ENCODE results near the gene UNC5A.
A peak's percentile ranks its signal among the peaks of the same experiment; 100 is the strongest.

UNC5A gene

GRCh38 chr5:176875783-176876505, 65.6 kb downstream of the UNC5A start:
- no peaks in the 10 kb centered on the region for H3K79me2 ChIP-seq (ENCODE audit: insufficient read depth, low read length)
- DNase-seq (peak; percentile 72), ATAC-seq (ENCODE audit: insufficient read depth, low read depth) (peak; percentile 91)
- no peaks in the 10 kb centered on the region for H3K36me3 ChIP-seq (ENCODE audit: insufficient read depth, low read length)
- H3K27ac ChIP-seq (ENCODE audit: low read length): no peak overlapping the region
- TF ChIP-seq EZH2 (IDR thresholded peaks at IDR 0.05; ENCODE audit: borderline replicate concordance, low read depth, low read length, severe bottlenecking): no peak
- no peak for TF ChIP-seq CTCF (IDR thresholded peaks at IDR 0.05; ENCODE audit: borderline replicate concordance, extremely low read depth, low read length, poor library complexity, severe bottlenecking)
- H3K9ac ChIP-seq (ENCODE audit: low read depth, low read length): no peak overlapping the region
- H3K4me1 ChIP-seq (ENCODE audit: insufficient read depth, low read length): peaks cover 25% of the 10 kb centered on the region
- no peak overlapping the region for H2AFZ ChIP-seq (ENCODE audit: low read depth, low read length)
- H3K4me3 ChIP-seq (ENCODE audit: low read depth in 1 of 2, low read length in 2 of 2): no peak overlapping the region; a peak in 1 of 4 replicates
- H3K9me3 ChIP-seq (ENCODE audit: insufficient read depth, low read length, severe bottlenecking): peaks cover 14% of the 10 kb centered on the region
- peaks cover 10% of the 10 kb centered on the region; the same call in 1 of the 2 replicates for H4K20me1 ChIP-seq (ENCODE audit: insufficient read depth, low read length)
- H3K4me2 ChIP-seq (ENCODE audit: insufficient read depth, low read length): peak overlapping the region; percentile 51
- H3K27me3 ChIP-seq (ENCODE audit: insufficient read depth, low read length, poor library complexity): peaks cover 28% of the 10 kb centered on the region

GRCh38 chr5:176876506-176877431, 66.4 kb downstream of the UNC5A start:
- peaks cover 28% of the 10 kb centered on the region for H3K27me3 ChIP-seq (ENCODE audit: insufficient read depth, low read length, poor library complexity)
- peaks cover 14% of the 10 kb centered on the region for H3K9me3 ChIP-seq (ENCODE audit: insufficient read depth, low read length, severe bottlenecking)
- peak; percentile 56 for ATAC-seq (ENCODE audit: insufficient read depth, low read depth)
- no peak overlapping the region for H2AFZ ChIP-seq (ENCODE audit: low read depth, low read length)
- peaks cover 10% of the 10 kb centered on the region; the same call in 1 of the 2 replicates for H4K20me1 ChIP-seq (ENCODE audit: insufficient read depth, low read length)
- no peaks in the 10 kb centered on the region for H3K36me3 ChIP-seq (ENCODE audit: insufficient read depth, low read length)
- H3K4me3 ChIP-seq (ENCODE audit: low read depth in 1 of 2, low read length in 2 of 2): no peak overlapping the region
- peaks cover 25% of the 10 kb centered on the region for H3K4me1 ChIP-seq (ENCODE audit: insufficient read depth, low read length)
- no peaks in the 10 kb centered on the region for H3K79me2 ChIP-seq (ENCODE audit: insufficient read depth, low read length)
- peak; percentile 51 for DNase-seq
- TF ChIP-seq CTCF (IDR thresholded peaks at IDR 0.05; ENCODE audit: borderline replicate concordance, extremely low read depth, low read length, poor library complexity, severe bottlenecking) (no peak), EZH2 (IDR thresholded peaks at IDR 0.05; ENCODE audit: borderline replicate concordance, low read depth, low read length, severe bottlenecking) (no peak)
- H3K4me2 ChIP-seq (ENCODE audit: insufficient read depth, low read length): no peak overlapping the region
- H3K27ac ChIP-seq (ENCODE audit: low read length): no peak overlapping the region
- H3K9ac ChIP-seq (ENCODE audit: low read depth, low read length): no peak overlapping the region

GRCh38 chr5:176877793-176878331, 67.5 kb downstream of the UNC5A start:
- no peak for TF ChIP-seq EZH2 (IDR thresholded peaks at IDR 0.05; ENCODE audit: borderline replicate concordance, low read depth, low read length, severe bottlenecking)
- no peak for TF ChIP-seq CTCF (IDR thresholded peaks at IDR 0.05; ENCODE audit: borderline replicate concordance, extremely low read depth, low read length, poor library complexity, severe bottlenecking)
- Histone ChIP-seq H3K27me3 (ENCODE audit: insufficient read depth, low read length, poor library complexity) (peaks cover 28% of the 10 kb centered on the region), H3K9me3 (ENCODE audit: insufficient read depth, low read length, severe bottlenecking) (peaks cover 14% of the 10 kb centered on the region), H3K4me2 (ENCODE audit: insufficient read depth, low read length) (no peak overlapping the region), H3K4me1 (ENCODE audit: insufficient read depth, low read length) (peaks cover 25% of the 10 kb centered on the region), H3K79me2 (ENCODE audit: insufficient read depth, low read length) (no peaks in the 10 kb centered on the region), H3K4me3 (ENCODE audit: low read depth in 1 of 2, low read length in 2 of 2) (no peak overlapping the region), H3K27ac (ENCODE audit: low read length) (no peak overlapping the region), H3K36me3 (ENCODE audit: insufficient read depth, low read length) (no peaks in the 10 kb centered on the region), H3K9ac (ENCODE audit: low read depth, low read length) (no peak overlapping the region), H4K20me1 (ENCODE audit: insufficient read depth, low read length) (peaks cover 13% of the 10 kb centered on the region; the same call in 1 of the 2 replicates), H2AFZ (ENCODE audit: low read depth, low read length) (no peak overlapping the region)
- no peak for DNase-seq
- no peak for ATAC-seq (ENCODE audit: insufficient read depth, low read depth)
